HG02884 (cell line): ENCODE data around the gene TICAM1.
"Not testable (repeated sequence)": the region's sequence is repeated elsewhere in the genome, so short reads cannot be mapped to it uniquely, and the experiment has no call there.

ENCODE experiments used
- ATAC-seq: cut with Tn5 transposase; IDR thresholded peaks from one replicate; pipeline ENCODE4 v1.9.1; 2021; ENCODE audit warnings: mild to moderate bottlenecking, moderate library complexity; ENCODE audit not compliant: unreplicated experiment

Gene TICAM1

GRCh38 chr19:4831304-4831978 lies at the start of gene TICAM1:
TICAM1 (minus strand) TSS chr19:4831712; CDS start chr19:4818377, 13,335 bp downstream.
- ATAC-seq = no peak

DNA sequence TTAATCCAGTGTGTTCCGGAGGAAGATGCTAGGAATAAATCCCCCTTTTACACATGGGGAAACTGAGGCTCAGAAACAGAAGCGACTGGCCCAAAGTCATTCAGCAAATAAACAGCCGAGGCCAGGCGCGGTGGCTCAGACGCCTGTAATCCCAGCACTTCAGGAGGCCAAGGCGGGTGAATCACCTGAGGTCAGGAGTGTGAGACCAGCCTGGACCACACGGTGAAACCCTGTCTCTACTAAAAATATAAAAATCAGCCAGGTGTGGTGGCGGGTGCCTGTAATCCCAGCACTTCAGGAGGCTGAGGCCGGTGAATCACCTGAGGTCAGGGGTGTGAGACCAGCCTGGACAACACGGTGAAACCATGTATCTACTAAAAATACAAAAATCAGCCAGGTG lies 47.5 kb upstream of the TICAM1 start:
- ATAC-seq = no peak

DNA sequence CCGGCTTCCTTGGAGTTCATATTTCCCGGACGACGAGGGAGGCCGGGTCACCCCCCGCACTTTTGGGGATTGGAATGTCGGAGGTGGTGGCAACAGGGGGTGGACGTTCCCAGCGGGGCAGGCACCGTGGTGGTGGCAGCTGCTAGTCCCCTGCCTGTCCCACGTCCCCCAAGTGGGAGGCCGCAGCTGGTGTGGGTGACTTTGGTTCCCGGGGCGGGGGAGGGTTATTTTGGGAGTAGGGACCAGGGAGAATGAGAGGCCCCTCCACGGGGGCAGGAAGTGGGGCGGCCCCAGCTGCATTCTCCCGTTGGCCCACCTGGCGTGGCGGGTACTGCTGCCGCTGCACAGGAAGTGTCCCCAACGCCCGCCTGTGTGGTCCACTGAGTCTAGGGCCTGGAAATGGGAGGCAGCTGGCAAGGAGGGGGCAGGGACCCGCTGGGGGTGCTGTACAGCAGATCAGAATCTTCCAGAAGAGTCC lies 47.0 kb upstream of the TICAM1 start:
- no peak for ATAC-seq

DNA sequence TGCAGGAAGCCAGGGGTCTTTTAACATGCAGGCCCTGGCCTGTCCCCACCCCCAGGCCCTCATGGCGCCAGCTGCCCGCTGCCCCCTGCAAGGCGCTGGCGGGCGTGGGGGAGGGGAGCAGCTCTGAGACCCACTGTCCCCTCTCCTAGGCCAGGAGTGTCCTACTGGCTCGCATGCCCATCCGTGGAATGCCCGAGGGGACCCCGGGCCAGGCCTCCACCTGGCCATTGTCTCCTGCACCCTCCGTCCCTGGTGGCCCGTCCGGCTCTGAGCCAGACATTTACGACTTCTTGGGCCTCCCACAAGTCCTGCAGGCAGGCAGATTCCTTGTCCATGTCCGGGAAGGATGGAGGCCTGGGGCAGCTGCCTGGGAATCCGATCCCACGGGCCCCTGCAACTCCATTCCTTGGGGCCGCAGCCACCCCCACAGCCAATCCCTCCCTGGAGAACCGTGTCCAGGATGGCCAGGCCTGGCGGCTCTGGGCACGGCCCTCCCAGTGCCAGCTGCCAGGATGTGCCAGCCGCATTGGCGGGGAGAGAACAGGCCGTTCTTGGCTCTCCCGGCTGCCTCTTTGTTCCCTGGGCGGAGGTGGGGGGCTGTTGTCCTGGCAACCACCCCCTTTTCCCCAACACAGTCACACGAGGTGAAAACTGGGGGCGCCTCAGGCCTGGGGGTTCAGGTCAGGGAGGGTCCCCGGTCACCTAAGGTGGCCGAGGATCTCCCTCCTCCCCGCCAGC lies 46.4 kb upstream of the TICAM1 start:
- ATAC-seq = no peak

GRCh38 chr19:4873930-4874329 lies 42.4 kb upstream of the TICAM1 start:
- ATAC-seq = no peak

DNA sequence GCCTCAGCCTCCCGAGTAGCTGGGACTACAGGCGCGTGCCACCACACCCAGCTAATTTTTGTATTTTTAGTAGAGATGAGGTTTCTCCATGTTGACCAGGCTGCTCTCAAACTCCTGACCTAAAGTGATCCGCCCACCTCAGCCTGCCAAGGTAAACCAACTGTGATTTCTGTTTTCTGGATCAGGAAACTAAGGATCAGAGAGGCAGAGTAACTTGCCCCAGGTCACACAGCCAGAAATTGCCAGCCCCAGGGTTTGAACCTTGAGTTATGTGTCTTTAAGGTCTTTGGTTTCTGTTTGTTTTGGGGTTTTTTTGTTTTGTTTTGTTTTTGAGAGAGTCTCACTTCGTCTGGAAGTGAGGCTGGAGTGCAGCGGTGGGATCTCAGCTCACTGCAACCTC lies 40.2 kb upstream of the TICAM1 start:
- no peak for ATAC-seq

GRCh38 chr19:4870025-4870700 lies 38.7 kb upstream of the TICAM1 start:
- no peak for ATAC-seq

DNA sequence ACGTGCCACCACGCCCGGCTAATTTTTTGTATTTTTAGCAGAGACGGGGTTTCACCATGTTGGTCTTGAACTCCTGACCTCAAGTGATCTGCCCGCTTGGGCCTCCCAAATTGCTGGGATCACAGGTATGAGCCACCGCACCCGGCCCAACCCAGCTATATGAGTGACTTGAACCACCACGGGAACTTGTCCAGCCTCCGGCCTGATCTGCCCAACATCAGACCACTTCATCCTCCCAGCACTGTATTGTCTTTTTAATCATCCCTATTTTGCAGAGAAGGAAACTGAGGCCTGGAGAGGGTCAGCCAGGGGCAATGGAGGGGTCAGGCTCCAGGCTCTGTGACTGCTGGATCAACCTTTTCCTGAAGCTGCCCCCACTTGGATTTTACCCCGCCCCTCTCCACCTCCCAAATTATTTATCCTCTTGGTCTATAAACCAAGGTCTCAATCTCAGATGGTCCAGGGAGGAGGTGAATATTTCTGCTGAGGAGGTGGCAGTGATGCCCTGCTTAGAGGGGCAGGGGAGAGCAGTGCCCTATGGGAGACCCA lies 36.8 kb upstream of the TICAM1 start:
- ATAC-seq = no peak

- ATAC-seq = peak; percentile 77
Observed at GRCh38 chr19:4867534-4868285, 36.2 kb upstream of the TICAM1 start, which contains the start of gene PLIN3. PLIN3 (minus strand) TSS chr19:4867667; CDS start chr19:4861394, 6,273 bp downstream.

GRCh38 chr19:4866595-4867424 lies 35.3 kb upstream of the TICAM1 start:
- ATAC-seq = no peak

- ATAC-seq = no peak
Observed at GRCh38 chr19:4861147-4861546, 29.6 kb upstream of the TICAM1 start.

DNA sequence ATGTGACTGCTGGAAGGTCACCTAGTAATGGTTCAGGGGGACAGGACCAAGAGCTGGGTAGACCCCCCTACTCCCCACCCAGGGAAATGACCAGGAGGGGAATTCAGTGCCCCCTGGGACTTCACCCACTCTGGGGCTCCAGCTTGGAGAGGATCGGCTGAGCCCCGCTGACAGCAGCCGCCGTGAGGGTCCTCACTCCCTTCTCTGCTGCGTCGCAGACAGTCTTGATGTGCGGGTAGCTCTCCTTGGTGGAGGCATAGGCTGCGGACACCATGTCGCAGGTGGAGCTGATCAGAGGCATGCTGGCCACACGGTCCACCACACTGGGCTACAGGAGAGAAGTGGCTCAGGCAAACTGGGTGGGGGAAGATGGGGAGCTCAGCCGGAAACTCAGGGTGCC lies 28.2 kb upstream of the TICAM1 start:
- ATAC-seq = no peak

DNA sequence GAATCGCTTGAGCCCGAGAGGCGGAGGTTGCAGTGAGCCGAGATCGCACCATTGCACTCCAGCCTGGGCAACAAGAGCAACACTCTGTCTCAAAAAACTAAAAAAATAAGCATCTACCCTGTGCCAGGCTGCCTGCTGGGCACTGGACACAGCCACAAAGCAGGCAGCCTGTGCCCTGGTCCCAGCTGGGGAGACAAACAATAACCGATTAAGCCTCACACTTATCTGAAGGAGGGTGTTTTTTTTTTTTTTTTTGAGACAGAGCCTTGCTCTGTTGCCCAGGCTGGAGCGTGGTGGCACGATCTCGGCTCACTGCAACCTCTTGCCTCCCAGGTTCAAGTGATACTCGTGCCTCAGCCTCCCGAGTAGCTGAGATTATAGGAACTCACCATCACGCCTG lies 25.0 kb upstream of the TICAM1 start:
- not testable (repeated sequence) for ATAC-seq

DNA sequence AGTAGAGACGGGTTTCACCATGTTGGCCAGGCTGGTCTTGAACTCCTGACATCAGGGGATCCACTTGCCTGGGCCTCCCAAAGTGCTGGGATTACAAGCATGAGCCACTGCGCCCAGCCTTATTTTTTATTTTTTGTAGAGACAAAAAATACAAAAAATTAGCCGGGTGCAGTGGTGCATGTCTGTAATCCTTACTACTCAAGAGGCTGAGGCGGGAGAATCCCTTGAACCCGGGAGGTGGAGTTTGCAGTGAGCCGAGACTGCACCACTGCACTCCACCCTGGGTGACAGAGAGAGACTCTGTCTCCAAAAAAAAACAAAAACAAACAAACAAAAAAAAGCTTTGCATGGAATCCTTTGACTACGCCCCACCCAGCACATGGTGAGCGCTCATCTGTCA lies 22.0 kb upstream of the TICAM1 start:
- ATAC-seq = not testable (repeated sequence)

DNA sequence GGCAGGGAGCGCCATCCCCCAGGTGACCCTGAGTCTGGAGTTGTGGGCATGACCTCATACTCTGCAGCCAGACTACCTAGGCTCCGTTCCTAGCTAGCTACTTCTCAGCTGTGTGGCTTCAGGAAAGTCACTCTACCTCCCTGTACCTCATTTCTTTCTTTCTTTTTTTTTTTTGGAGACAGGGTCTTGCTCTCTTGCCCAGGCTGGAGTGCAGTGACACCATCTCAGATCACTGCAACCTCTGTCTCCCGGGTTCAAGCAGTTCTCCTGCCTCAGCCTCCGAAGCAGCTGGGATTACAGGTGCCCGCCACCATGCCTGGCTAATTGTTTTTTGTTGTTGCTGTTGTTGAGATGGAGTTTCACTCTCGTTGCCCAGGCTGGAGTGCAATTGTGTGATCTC lies 21.0 kb upstream of the TICAM1 start:
- ATAC-seq = no peak

DNA sequence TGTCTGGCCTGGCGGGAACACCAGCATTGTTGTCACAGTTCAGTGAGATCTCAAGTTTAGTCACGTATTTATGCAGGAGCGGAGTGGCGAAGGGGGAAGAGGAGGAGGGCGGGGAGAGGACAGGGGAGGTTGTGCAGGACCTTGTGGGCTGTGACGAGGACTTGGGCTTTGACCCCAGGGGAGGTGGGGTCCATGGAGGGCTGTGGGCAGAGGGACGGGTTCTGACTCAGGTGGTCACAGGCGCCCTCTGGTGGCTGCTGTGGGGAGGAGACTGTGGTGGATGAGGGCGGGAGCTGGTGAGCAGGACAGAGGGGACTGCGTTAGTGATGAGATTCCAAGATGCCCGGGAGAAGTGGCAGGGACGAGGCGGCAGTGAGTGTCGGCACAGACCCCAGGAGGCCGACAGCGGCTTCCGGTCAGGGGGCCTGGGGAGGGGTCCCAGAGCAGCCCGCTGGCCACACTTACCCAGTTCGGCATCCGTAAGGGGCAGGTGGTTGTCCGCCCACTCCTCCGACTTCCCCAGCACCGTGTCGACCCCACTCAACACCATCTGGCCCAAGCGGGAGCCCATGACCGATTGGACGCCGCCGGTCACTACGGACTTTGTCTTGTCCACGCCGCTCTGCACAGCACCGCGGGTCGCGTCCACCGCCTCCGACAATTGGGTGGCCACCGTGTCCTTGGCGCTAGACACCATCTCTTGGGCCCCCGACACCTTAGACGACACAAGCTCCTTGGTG lies 20.2 kb upstream of the TICAM1 start:
- no peak for ATAC-seq

DNA sequence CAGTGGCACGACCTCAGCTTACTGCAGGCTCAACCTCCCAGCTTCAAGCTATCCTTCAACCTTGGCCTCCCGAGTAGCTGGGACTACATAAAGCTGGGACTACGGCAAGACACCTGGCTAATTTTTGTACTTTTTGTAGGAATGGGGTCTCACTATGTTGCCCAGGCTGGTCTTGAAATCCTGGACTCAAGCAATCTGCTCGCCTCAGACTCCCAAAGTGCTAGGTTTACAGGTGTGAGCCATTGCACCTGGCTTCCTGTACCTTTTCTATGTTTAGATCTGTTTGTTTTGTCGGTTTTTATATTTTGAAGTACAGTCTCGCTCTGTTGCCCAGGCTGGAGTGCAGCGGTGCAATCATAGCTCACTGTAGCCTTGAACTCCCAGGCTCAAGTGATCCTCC lies 17.5 kb upstream of the TICAM1 start:
- no peak for ATAC-seq

- ATAC-seq = no peak
Observed at GRCh38 chr19:4847190-4847973, 15.9 kb upstream of the TICAM1 start.
